Type B pancreatic cell (in vitro differentiated cells): ENCODE measurements around the gene TEKT3. TPM values are rescaled to one million over a fixed set of nuclear protein-coding genes. Genes with fewer than 3 reads are reported as not detected.

Source experiments
- DNase-seq: peaks from one replicate; pipeline ENCODE4 v3.0.0; 2021; ENCODE audit warnings: mixed read lengths; ENCODE audit not compliant: unreplicated experiment; ENCODE audit errors: extremely low spot score
- H3K27ac Mint-ChIP-seq: 2 replicates; pipeline ENCODE4 v1.8.0; 2021; ENCODE audit warnings: mild to moderate bottlenecking, mixed read lengths
- H3K27me3 Mint-ChIP-seq: 2 replicates; pipeline ENCODE4 v1.8.0; 2021; ENCODE audit warnings: mixed read lengths
- H3K36me3 Mint-ChIP-seq: 2 replicates; pipeline ENCODE4 v1.8.0; 2021; ENCODE audit warnings: mixed read lengths
- H3K4me1 Mint-ChIP-seq: one replicate; pipeline ENCODE4 v1.8.0; 2021; ENCODE audit warnings: mixed read lengths; ENCODE audit not compliant: unreplicated experiment
- H3K4me3 Mint-ChIP-seq: 2 replicates; pipeline ENCODE4 v1.8.0; 2021; ENCODE audit warnings: mild to moderate bottlenecking, mixed read lengths
- H3K9me3 Mint-ChIP-seq: 2 replicates; pipeline ENCODE4 v1.8.0; 2021; ENCODE audit warnings: mixed read lengths
- CTCF ChIP-seq: fragments of 200-600 bp; sonication (generic); conservative IDR thresholded peaks from 2 replicates; pipeline ENCODE4 v1.5.0; 2021; ENCODE audit warnings: antibody characterized with exemption, mild to moderate bottlenecking
- total RNA-seq: library from RNA; stranded (reverse); gene quantifications from 2 replicates; pipeline ENCODE4 v1.2.1, GENCODE V29; 2021; ENCODE audit warnings: low replicate concordance

The TEKT3 gene
- total RNA-seq, 1 donor from 2014 or later: 0.56 TPM

GRCh38 chr17:15382914-15383313, 41.5 kb upstream of the TEKT3 start:
- Mint-ChIP-seq H3K27me3 (peaks cover 2% of the 10 kb centered on the region), H3K4me1 (peaks cover 3% of the 10 kb centered on the region), H3K9me3 (no peaks in the 10 kb centered on the region), H3K27ac (no peak overlapping the region), H3K4me3 (no peak overlapping the region), H3K36me3 (no peaks in the 10 kb centered on the region)
- no peak for DNase-seq
- TF ChIP-seq CTCF: no peak

GRCh38 chr17:15381707-15382106, 40.3 kb upstream of the TEKT3 start:
- no peaks in the 10 kb centered on the region for H3K27me3 Mint-ChIP-seq
- no peak for TF ChIP-seq CTCF
- H3K9me3 Mint-ChIP-seq: no peaks in the 10 kb centered on the region
- H3K4me3 Mint-ChIP-seq: no peak overlapping the region
- peaks cover 11% of the 10 kb centered on the region for H3K4me1 Mint-ChIP-seq
- no peak for DNase-seq
- H3K36me3 Mint-ChIP-seq: no peaks in the 10 kb centered on the region
- no peak overlapping the region for H3K27ac Mint-ChIP-seq

- H3K36me3 Mint-ChIP-seq: no peaks in the 10 kb centered on the region
- TF ChIP-seq CTCF: no peak
- no peak for DNase-seq
- no peak overlapping the region for H3K4me3 Mint-ChIP-seq
- H3K4me1 Mint-ChIP-seq: peaks cover 11% of the 10 kb centered on the region
- H3K27me3 Mint-ChIP-seq: no peaks in the 10 kb centered on the region
- no peaks in the 10 kb centered on the region for H3K9me3 Mint-ChIP-seq
- no peak overlapping the region for H3K27ac Mint-ChIP-seq
Observed at GRCh38 chr17:15380446-15380845, 39.0 kb upstream of the TEKT3 start.

- H3K36me3 Mint-ChIP-seq: no peaks in the 10 kb centered on the region
- H3K4me3 Mint-ChIP-seq: no peak overlapping the region
- H3K27me3 Mint-ChIP-seq: no peaks in the 10 kb centered on the region
- no peaks in the 10 kb centered on the region for H3K9me3 Mint-ChIP-seq
- no peak overlapping the region for H3K27ac Mint-ChIP-seq
- DNase-seq: no peak
- no peak for TF ChIP-seq CTCF
- H3K4me1 Mint-ChIP-seq: peaks cover 11% of the 10 kb centered on the region
Observed at GRCh38 chr17:15379659-15380058, 38.3 kb upstream of the TEKT3 start.

- no peak overlapping the region for H3K27ac Mint-ChIP-seq
- H3K9me3 Mint-ChIP-seq: no peaks in the 10 kb centered on the region
- H3K4me1 Mint-ChIP-seq: peaks cover 11% of the 10 kb centered on the region
- no peak for DNase-seq
- H3K36me3 Mint-ChIP-seq: no peaks in the 10 kb centered on the region
- no peak for TF ChIP-seq CTCF
- H3K27me3 Mint-ChIP-seq: no peaks in the 10 kb centered on the region
- H3K4me3 Mint-ChIP-seq: no peak overlapping the region
Observed at GRCh38 chr17:15378243-15378642, 36.8 kb upstream of the TEKT3 start.

- Mint-ChIP-seq H3K4me1 (peaks cover 11% of the 10 kb centered on the region), H3K4me3 (peak overlapping the region; percentile 23), H3K9me3 (no peaks in the 10 kb centered on the region), H3K36me3 (no peaks in the 10 kb centered on the region), H3K27ac (peak overlapping the region; percentile 3), H3K27me3 (no peaks in the 10 kb centered on the region)
- no peak for DNase-seq
- no peak for TF ChIP-seq CTCF
Observed at GRCh38 chr17:15377616-15378015, 36.2 kb upstream of the TEKT3 start.
